NCI-H82 treated with DMSO at 0.1 percent for 48 hours (cell line): ENCODE results near the gene CHRNE.
A peak's percentile ranks its signal among the peaks of the same experiment; 100 is the strongest.

Experiments used
- DNase-seq: peaks from one replicate; lab custom pipeline; 2025; ENCODE audit not compliant: unreplicated experiment; lab: John Stamatoyannopoulos, UW

CHRNE gene

DNA sequence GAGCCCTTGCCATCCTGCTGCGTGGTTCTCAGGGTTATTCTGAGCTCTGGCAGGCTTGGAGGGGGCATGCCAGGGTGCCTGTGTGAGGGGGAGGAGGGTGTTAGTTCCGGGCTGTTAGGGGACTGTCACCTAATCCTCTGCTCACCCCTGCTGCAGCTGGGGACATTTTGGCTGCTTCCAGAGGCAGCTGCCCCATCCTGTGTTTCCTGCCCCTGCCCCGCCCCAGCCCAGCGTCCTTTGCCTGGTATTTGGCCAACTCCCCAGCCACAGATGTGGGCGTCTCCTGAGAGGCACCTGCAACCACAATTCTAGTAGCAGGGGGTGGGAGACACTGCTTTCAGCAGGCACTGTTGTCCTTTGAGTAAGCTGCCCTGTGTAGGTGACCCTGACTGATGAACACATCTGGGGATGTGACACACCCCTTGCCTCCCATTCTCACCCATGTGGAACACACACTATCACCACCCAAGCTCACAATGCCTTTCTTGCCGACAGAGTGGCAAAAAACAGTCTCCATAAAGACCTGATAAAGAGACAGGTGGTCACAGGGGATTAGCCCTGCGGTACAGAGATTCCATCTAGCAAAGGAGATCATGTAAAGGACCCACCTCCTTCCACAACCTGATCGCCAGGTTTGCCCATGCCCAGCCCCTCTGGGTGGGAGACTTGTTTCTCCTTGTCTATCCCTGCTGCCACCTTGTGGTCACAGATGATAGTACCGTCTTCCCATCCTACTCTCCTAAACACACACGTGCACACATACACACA is at the start of gene CHRNE:
Gene CHRNE, minus strand, starts transcription at position 48 of the 768 bp plus-strand sequence. Its CDS starts 35 bp downstream, at position 13.
- peak; percentile 78 for DNase-seq

DNA sequence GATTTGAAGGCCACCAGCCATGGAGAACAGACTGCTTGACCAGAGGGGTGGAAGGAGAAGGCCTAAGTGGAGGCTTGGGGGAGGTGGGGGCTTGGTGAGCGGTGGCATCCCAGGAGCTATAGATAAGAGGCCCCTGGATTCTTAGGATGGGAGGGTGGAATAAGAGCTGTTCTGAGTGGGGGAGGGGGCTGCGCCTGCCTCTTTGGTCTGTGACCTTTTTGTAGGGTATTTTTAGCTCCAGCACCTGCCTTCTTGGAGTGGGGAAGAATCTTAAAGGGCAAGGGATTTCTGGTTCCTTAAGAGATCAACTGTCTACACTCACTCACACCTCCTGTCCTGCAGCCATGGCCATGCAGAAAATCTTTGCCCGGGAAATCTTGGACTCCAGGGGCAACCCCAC is 48.6 kb upstream of the CHRNE start:
- DNase-seq, result no peak

DNA sequence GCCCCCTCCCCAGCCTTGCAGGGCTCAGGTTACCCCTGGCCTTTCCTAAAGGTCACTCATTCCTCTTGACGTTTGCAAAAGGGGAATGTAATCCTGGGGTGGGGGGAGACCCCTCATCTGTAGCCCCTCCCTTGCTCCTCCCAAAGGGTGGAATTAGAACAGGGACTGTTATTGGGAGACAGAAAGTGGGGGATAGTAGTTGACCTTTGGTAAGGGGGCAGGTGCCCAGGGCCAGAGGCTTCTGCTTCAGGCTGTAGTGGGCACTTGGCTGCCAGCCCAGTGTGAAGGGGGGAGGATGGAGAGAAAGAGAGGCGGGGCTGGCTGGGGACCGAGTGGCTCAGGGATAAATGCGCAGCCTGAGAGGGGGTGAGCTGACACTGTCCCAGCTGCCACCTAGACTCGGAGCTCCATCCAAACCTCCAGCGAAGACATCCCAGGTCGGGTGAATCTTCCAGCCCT is 47.9 kb upstream of the CHRNE start, which contains the start of gene ENO3:
Gene ENO3, plus strand, starts transcription at position 374 of the 459 bp plus-strand sequence. CDS start 711 bp downstream, outside the sequence.
- DNase-seq, result peak; percentile 79

DNA sequence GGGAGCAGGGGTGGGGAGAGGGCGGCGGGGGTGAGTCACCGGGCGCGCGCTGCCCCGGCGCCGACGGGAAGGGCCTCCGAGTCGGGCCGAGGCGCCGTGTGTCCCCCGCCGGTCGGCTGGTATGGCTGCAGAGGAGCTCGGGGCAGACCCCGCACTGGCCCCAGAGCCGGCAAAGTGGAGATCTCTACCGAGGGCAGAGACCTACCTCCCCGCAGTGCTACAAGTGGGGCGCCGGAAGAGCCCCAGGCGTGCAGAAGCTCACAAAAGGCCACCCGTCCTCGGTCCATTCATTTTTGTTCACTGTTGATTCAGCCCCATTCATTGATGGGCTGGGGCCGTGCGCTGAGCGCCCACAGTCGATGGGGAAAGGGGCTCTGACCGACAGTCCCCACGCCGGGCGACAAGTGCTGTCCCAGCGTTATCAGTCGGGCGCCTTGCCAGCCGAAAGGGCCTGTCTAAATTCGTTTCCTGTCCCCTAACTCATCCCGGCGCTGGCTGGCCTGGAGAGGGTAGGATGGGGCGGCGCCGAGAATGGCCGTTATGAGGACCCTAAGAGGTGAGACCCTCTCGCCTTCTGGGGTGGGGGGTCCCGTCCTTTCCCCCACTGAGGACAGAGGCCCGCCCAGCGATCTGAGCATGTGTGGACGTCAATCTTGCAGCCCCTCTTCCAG is 47.3 kb upstream of the CHRNE start:
- no peak for DNase-seq

DNA sequence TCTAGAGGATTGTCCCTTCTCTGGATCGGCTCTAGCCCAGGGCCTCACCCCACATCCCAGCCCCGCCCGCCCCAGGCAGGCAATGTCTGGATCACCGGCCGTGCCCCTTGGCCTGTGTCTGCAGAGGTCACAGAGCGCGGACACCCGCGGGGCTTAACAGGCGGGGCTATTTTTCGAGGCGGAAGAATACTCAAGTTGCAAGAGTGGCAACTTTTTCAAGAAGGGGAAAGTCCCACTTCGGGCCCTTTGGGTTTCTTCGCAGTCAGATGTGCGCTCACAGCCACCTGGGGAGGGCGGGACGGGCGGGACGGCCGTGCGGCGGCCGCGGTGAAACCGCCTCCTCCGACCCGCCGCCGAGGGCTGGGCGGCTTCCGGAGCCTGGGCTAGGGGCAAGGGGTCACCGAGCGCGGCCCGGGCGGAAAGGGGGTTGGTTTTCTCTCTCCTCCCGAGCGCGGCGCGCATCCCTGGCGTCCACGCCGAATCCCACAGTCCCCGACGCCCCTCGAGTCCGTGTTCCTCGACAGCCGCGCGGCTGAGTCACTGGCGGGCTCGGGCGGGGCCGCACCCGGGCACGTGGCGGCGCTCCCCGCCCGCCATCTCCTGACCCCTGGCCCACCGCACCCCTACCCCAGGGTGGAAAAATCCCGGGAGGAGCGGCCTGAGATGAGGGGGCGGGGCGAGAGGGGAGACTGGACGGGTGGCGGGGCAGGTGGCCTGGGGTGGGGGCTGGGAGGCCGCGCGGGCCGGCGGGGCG is 46.6 kb upstream of the CHRNE start:
- peak; percentile 44 for DNase-seq

DNA sequence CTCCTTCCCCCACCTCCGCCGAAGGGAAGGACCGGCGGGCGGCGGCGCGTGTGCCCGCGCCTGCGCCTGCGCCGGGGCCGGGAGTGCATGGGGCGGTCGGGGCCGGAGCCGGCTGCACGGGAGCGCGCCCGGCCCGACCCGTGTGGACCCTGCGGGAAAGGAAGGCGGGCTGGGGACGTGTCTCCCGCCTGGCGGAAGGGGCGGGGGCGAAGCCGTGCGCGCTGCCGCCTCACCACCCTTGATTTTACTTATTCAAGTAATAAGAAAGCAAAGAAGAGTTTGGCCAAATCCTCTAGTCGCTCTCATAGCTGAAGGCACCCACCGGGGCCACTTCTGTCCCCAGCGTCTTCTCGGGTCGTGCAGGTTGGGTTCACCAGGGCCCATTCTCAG is 46.0 kb upstream of the CHRNE start:
- peak; percentile 83 for DNase-seq

DNA sequence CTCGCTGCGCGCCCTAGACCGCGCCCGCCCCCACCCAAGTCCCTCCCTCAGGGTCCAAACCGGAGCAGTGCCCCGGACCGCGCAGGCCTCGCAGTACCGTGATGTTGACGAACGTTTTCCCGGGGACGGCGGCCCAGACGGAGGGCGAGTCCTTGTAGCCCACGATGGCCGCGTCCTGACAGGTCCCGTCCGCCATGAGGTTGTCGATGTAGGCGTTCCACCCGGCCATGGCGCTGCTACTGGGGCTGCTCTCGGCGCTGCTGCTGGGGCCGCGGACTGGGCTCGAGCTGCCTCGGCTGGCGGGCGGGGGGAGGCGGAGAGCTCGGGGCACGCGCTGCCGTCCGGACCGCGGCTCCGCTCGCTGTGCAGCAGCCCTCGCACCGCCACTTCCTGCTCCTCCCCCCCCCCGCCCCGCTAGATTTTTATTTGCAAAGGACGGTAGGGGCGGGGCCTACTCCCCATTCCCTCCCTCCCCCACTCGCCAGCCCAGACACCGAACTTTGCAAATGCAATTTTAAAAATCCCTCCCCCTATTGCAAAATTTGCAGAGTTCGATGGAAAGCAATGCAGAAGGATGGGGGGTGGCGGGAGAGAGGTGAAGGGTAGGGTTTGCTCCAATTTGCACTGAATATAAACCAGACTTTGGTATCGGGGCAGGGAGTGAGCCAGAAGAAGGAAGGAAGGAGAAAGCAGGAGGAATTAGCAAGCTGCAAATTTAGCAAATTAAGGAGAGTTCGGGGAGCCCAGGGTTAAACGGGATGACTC is 45.5 kb upstream of the CHRNE start, which contains the start of gene PFN1:
Gene PFN1, minus strand, starts transcription at position 365 of the 765 bp plus-strand sequence. Its CDS starts 136 bp downstream, at position 229.
- peak; percentile 81 for DNase-seq

DNA sequence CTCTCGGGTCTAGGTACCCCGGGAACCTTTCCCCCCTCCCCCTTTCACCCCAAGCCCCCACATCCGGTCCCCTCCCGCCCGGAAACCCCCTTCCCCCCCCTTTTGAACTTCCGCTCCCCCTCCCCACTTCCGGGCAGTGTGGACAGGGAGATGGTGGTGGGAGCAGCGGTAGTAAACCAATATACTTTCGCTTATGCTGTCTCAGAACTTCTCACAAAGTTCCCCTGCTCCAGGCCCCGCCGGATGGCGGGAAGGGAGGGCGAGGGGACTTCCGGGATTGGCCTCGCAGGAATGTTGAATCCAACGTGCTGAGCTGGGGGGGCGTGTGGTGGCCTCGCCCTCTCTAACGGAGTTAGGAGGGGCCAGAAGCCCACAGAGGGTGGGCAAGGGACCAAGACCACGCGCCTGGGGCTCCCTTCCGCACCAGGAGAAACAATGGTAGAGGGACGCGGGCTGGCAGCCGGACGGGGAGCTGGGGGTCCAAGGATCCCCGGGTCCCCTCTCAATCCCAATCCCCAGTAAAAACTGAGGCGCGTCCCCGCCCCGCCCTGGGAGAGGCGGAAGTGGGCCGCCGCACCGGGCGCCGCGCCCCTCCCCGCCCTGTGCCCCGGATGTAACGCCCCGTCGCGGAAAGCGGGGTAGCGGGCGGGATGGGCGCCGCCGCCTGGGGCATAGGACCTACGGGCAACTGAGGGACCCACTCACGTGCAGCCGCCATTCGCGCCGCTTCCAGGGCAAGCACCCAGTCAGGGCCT is 44.7 kb upstream of the CHRNE start:
- DNase-seq, result peak; percentile 28

DNA sequence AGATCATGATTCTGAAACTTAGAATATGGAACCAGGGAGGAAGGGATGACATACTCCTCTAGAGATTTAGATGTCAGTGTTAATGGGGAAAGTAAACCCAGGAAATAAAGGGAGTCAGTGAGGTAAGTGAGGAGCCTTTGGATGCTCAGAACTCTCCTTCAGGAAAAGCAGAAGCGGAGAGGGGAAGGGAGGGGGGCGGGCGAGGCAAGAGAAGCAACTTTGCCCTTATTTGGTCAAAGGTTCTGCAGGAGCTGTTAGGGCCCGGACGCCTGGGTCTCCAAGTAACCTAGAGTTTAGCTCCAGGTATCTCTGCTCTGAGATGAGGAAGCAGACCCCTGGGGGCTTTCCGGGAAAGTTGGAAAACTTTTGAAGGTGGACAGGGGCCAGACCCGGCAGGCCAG is 44.1 kb upstream of the CHRNE start:
- DNase-seq, result no peak

DNA sequence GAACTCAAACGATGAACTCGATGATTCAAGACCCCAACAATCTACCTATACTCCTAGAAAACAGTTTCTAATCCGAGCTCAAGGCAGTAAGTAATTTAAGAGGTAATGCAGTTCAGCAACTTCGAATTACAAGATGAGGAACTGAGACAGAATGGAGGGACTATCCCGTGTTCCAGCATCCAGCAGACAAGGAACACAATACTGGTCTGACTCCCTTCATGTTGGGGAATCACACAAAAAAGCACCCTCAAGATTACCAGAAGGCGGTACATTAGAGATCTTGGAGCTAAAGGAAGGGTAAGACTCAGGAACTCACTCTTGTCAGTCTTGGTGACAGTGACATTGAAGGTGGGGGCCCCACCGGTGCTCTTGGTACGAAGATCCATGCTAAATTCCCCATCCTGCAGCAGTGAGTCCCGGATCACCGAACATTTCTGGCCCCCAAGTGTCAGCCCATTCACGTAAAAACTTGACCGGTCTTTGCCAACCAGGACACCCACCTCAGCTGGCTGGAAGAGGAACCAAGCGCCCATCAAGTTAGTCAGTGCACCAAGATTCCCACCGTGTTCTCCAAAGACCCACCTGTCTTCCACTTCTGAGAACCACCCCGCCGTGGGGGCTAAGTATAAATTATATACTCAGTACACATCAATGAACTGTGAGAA is 43.5 kb upstream of the CHRNE start:
- DNase-seq, result no peak

DNA sequence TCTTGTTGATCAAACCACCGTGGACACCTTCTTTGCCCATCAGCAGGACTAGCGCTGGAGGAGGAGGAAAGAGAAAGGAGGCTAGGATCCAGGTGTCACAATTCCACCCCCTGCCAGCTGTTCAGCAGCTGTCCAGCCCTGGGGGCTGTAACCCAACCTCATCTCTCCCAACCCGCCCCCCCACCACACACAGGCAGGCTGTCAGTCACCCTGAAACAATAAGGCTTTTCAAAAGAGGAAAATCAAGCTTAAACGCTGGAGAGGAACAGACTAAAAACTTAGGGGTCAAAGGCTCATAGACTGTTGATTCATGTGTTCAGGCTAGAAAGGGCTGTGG is 43.0 kb upstream of the CHRNE start:
- DNase-seq, result no peak

DNA sequence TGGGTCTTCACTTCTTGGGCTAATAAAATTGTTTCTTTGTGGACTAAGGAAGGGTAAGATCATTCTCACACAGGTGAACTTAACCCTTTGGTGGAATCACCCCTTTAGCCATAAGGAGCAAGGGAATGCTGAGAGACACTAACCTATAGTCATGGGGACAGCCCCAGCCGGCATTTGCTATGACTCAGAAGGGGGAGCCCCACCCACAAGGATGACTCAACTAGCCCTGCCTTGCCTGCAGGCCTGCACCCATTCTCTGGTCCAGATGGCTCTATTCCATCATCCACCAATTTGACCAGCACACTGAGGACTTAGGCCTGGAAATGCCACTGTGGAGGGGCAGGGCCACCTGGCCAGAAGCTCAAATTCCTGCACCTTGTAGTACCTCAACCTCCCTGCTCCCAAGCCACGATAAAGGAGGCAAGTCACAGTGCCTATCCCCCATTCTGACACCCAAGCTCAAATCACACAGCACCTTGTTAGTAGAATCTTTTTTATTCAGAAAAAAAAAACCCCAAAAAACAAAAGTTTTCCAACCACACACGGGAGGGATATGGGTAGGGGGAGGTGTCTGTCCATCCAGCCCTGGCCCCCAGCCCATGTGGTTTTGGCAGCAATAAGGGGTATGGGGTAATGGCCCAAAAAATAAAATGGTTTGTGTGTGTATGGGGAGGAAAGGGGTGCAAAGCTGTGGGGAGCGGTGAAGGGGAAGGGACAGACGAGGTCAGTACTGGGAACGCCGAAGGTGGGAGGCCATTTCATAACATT is 42.5 kb upstream of the CHRNE start:
- no peak for DNase-seq

DNA sequence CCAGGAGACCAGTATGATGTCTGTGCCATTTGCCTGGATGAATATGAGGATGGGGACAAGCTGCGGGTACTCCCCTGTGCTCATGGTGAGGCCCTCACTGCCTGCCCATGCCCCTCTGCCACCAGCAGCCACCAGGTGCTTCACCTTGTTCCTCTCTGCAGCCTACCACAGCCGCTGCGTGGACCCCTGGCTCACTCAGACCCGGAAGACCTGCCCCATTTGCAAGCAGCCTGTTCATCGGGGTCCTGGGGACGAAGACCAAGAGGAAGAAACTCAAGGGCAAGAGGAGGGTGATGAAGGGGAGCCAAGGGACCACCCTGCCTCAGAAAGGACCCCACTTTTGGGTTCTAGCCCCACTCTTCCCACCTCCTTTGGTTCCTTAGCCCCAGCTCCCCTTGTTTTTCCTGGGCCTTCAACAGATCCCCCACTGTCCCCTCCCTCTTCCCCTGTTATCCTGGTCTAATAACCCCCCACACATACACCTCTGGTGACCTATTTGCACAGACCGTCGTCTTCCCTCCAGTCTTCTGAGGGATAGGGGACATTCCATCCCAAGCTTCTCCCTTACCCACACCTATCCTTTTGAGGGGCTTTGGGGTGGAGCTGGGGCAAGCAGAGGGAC is 41.8 kb upstream of the CHRNE start:
- no peak for DNase-seq

DNA sequence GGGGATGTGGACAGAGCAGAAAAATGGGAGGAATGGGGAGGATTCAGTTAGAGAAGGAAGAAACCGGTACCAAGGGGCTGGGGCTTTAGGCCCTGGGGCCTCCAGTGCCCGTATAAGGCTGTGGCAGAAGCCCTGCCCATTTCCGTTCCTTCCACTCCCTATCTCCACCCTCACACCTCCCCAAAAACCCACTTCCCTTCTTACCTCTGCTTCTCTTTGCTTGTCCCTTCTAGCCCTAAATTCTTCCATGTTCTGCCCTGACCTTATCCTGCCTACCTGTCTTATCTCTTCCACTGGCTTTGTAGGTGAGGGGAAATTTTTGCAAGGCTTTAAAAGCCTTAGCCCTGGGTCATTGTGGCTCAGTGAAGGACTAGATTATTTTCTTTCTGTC is 41.3 kb upstream of the CHRNE start:
- no peak for DNase-seq

DNA sequence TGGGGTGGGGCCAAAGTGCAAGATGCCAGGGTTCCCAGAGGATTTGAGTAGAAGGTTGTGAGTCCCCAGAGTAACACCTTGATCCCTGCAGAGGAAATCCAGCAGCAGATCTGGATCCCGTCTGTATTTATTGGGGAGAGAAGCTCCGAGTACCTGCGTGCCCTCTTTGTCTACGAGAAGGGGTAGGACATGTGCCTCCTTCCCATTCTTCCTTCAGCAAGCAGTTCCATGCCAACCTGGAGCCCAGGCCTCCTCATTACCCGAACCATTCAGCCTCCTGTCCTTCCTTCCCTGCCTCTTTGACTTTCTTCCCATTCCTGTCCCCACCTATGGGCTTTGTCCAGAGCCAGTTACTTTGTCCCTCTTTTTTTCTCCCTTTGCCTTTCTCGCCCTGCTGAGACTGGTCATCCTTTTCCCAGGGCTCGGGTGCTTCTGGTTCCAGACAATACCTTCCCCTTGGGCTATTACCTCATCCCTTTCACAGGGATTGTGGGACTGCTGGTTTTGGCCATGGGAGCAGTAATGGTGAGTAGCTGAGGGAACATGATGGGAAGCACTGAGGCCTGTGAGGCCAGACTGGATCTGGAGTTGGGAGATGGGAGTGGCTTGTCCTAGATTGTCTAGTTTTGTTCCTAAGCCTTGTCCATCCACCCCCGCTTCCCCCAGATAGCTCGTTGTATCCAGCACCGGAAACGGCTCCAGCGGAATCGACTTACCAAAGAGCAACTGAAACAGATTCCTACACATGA is 40.0 kb upstream of the CHRNE start:
- no peak for DNase-seq

DNA sequence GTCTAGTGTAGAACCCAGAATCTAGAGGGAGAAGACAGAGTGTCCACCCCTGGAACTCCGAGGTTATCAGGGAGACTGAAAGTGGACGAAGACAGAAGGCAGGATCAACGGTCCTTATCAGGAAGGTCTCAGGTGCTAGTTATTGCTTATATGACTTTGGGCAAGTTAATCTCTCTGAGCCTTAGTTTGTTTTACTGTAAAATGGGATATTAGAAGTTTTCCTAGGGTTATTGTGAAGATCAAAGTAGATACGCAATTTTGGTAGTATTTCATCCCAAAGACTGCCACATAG is 38.4 kb upstream of the CHRNE start:
- DNase-seq, result no peak

DNA sequence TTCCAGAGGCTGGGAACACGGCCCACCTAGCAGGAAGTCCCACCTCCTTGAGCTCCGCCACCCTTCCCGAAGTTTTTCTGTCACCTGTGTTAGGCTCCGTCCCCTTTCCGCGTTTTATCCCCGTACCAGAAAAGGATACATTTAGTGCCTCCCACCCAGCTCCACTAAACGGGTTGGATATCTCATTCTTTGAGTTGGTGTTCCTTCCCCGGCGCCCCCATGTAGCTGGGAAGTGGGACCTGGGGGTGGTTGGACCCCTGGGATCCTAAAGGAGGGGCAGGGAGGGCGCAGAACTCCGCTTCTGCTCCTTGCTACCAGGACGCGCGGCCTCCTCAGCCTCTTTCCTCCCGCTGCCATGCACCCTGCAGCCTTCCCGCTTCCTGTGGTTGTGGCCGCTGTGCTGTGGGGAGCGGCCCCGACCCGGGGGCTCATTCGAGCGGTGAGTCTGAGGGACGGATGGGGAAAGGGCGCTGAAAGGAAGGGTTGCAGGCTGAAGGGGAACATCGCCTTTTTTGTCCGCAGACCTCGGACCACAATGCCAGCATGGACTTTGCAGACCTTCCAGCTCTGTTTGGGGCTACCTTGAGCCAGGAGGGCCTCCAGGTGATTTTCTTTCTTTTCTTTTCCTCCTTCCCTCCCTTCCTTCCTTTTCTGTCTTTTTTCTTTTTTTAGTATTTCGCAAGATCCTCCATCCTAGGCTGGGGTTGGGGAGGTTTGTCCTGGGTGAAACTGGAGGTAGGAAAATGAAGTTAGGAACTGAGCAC is 37.8 kb upstream of the CHRNE start:
- DNase-seq, result no peak
